Stimulated activated CD4-positive, alpha-beta T cell treated with anti-CD3 and anti-CD28 coated beads, Interleukin-4, amount 100 ng/mL, for 24 hours (primary cell): ENCODE results near the gene KLHL42.

ENCODE experiments used
- DNase-seq: peaks from one replicate; pipeline ENCODE4 v3.0.0-alpha.2; 2020

The KLHL42 gene

GRCh38 chr12:27781680-27782079 is 1.6 kb downstream of the KLHL42 start:
- DNase-seq = no peak

DNA sequence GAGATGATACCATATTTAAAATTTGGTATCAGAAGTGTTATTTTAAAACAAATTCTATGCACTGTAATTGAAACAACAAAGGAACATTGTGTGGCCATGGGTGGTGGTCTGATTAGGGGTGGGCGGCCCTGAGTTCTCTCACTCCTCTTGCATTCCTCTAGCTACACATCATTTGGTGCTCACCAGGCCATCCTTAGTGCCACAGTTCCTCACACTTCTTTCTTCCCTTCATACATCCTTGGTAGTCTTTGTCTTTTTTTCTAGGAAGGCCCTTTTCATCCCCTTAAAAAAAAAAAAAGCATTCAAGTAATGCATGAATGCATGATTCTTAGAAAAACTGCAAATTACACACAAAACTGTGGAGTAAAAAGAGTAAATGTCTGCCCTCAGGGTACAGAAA is 2.4 kb downstream of the KLHL42 start:
- no peak for DNase-seq

- DNase-seq = no peak
Measured at GRCh38 chr12:27785882-27786570, 6.0 kb downstream of the KLHL42 start.

DNA sequence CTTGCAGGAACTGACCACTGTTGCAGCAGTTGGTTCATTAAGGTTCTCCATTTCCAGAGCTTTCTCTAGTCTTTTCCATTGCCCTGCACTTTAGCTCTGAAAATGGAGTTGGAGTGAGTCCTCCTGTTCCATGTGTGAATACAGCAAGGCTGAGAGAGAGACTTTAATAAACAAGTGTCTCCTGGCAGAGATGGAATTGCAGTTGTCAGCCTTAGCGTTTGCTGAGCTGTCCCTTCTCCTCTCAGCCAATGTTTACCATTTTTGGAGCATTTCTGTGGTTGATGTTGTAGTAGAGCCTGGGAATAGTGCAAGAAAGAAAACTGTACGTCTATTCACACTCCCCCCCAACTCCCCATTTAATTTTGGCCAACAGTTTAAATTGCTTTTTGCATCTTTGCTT is 7.5 kb downstream of the KLHL42 start:
- DNase-seq = no peak

GRCh38 chr12:27790179-27790578 is 10.1 kb downstream of the KLHL42 start:
- DNase-seq = no peak

DNA sequence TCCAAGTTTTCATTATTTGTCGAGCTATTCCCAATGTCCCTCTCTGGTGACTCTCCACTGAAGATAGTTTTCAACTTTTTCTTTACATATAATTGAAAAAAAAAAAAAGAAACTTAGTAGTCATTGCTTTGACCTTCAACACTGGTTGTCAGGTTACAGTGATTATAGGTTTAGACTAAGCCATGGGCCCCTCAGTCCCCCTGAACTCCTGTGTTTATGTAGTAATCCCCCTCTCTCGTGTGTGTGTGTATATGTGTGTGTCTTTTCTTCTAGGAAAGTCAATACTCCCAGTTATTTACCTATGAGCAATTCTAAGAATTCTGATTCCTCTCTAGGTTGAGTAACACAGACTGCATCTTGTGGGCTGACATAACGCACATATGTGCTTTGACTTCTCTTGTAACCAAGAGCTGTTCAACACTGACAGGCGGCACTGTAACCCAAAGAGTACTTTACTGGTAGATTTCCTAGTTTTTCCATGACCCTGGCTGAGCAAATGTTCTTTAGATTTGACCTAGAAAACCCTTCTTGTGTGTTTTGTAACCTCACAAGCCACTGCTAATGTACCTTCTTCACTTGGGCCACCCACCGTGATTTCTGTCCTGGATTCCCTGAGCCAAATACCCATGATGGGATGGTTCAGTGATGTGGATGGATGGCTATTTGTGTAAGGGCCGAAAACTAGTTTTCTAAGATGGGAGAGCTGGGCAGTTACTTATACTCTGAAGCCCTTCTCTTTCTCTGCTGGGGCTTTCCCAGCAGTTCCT is 15.0 kb downstream of the KLHL42 start:
- DNase-seq = no peak

- no peak for DNase-seq
Measured at GRCh38 chr12:27796128-27796527, 16.1 kb downstream of the KLHL42 start.

DNA sequence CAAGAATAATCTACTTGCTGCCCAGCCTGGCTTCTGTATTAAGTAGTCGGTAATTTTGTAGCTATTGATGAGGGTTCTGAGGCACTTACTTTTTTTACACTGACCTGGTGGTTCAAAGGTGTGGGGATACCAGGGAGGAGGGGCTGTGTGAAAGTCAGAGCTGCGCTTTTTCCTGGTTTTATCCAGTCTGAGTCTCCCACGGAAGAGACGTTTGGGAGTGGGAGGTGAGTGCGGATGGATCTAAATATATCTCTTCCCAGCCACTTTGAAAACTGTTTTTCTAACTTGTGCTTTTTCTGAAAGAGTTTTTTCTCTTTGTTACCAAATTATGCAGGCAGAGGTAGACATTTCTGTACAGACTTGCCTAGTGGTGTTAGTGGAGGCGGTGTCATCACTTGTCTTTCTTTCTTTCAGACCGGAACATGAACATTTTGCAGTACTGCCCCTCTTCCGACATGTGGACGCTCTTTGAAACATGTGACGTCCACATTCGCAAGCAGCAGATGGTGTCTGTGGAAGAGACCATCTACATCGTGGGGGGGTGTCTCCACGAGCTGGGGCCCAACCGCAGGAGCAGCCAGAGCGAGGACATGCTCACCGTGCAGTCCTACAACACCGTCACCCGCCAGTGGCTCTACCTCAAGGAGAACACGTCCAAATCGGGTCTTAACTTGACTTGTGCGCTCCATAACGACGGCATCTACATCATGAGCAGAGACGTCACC is 17.4 kb downstream of the KLHL42 start:
- DNase-seq = no peak

DNA sequence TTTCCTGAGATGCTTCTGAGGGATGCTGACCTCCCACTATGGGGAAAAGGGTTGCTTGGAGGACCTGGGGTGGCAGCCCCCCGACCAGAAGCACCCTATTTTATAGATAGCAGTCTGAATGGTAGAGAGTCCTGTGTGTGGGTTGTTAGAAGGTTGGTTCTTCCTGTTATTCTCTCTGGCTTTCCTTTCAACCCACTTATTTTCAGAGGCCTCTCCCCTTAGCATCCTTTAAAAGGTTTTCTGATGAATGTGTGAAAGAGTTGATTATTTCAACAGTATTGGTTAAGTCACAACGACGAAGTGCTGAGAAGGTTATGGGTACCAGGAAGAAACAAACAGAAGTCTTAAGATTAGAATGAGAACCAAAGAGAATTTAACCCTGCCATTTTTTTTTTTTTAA is 20.8 kb downstream of the KLHL42 start:
- DNase-seq = no peak

- DNase-seq = no peak
Measured at GRCh38 chr12:27801630-27802029, 21.6 kb downstream of the KLHL42 start.

DNA sequence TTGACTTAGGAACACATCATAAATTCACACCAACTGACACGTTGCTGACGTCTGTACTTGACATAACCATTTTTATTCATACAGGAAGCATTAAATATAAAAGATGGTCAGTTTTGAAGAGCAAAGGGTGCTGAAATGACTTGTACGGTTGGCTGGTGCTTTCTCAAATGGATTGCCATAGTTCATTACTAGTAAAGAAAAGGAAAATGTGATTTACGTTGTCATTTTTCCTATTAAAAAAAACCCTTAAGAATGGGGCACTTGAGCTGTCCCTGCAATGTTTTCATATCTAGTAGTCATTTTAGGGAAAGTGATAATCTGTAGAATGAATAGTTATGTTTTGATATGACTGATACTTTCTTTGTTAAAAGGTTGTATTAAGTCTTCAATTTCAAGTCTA is 22.5 kb downstream of the KLHL42 start:
- no peak for DNase-seq

DNA sequence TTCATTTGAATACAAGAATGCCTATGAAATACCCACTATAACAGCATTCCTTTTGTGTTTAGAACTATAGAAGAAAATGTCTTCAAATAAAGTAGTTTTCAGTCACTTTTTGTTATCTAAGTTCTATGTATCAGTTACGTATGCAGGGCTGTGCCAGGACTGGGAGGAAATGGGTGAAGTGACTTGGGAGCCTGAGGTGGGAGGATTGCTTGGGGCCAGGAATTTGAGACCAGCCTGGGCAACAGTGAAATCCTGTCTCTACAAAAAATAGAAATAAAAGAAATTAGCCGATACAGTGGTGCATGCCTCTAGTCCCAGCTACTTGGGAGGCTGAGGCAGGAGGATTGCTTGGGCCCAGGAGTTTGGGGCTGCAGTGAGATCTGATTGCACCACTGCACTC is 22.9 kb downstream of the KLHL42 start:
- DNase-seq = no peak

- DNase-seq = no peak
Measured at GRCh38 chr12:27805238-27805637, 25.2 kb downstream of the KLHL42 start.

DNA sequence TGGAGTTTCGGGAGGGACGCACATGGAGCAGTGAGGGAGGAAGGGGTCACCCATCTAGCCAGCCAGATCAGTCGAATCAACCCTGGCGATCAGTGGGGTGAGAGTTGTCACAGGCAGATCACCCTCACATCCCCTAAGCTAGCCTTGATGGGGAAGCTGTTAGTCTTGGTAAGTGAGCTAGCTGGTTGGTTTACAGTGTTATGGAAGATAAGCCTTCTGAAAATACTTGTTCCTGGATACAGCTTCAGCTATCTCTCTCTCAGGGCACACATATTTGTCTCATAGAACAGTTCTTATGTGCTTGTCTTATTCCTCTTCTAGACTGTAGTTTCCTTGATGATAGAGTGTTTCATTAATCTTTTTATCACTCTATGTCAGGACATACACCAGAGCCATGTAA is 26.2 kb downstream of the KLHL42 start:
- DNase-seq = no peak

DNA sequence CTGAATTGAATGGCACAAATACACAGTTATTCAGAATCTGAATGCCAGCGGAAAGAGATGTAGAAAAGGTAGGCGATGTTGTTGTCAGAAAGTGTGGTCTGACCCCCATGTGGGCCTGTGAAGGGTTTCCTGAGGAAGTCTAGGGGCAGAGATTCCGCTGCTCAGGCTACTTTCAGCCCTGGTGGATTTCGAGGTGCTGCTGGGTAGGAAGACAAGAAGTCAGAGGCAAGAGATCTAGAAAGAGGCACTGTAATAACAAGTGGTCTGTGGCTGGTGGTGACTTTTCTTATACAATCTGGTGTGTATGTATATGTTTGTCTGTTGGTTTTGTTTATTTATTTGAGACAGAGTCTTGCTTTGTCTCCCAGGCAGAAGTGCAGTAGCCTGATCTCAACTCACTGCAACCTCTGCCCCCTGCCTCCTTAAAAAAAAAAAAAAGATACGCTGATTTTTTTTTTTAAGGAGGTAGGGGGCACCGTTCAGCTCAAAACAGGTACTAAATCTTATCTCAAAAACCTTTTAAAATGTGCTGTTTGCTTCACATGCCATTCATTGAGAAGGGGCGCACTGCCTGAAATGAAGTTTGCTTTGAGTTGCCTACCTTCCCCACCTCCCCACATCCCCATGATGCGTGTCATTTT is 27.1 kb downstream of the KLHL42 start:
- peak; percentile 40 for DNase-seq

GRCh38 chr12:27808841-27809240 is 28.8 kb downstream of the KLHL42 start:
- no peak for DNase-seq

- DNase-seq = no peak
Measured at GRCh38 chr12:27810756-27811155, 30.7 kb downstream of the KLHL42 start.

DNA sequence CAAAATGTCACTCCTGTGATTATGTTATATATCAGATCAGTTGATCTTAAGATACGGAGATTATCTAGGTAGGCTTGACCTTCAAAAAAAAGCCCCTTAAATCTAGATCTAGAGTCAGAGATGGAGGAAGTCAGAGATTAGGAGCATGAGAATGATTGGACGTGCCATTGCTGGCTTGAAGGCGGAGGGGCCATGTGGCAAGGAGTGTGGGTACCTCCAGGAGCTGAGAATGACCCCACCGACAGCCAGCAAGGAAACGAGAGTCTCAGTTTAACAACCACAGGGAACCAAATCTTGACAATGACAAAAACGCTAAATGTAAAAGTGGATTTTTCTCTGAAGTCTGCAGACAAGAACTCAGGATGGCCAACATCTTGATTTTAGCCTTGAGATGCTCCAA is 32.5 kb downstream of the KLHL42 start:
- DNase-seq = no peak

DNA sequence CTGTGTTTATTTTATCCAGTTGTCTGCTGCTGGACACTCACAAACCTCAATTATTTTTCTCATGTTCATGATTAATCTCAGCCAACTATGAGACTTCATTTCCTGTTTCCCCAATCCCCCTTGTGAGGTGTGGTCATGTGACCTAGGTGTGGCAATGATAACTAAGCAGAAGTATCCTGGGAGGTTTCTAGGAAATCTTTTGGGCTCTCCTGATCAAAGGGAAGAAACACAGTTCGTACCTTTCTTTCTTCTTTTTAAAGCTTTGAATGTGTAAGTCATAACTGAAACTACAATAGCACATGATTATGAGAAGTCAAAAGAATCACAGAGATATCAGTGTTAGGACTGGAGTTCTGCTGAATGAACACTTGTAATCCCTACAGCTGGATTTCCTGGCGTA is 34.4 kb downstream of the KLHL42 start:
- DNase-seq = no peak

GRCh38 chr12:27814851-27815591 is 35.0 kb downstream of the KLHL42 start:
- DNase-seq = no peak

GRCh38 chr12:27817766-27818165 is 37.7 kb downstream of the KLHL42 start:
- DNase-seq = no peak

DNA sequence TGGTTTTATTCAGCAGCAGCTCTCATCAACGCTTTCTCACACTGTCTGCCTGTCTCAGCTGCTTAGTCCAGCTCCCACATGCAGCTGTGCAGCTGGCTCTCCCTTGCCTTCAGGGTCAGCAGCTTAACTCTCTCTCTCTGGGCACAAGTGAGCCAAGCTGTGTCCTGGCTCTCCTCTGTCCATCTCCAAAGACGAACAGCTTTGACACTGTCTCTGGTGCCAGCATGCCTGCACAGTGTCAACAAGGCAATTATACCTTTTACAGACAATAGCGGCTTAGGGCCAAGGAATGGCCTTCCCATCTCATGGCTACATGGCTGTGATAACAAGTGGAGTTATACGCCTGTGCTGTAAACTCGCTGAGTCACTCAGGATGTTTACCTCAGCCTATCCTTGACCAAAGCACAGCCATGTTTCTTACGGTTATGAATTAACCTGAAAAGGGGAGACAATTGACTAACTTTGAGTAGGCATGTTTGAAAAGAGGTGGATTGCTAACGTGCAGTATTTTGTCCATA is 38.4 kb downstream of the KLHL42 start:
- DNase-seq = no peak

DNA sequence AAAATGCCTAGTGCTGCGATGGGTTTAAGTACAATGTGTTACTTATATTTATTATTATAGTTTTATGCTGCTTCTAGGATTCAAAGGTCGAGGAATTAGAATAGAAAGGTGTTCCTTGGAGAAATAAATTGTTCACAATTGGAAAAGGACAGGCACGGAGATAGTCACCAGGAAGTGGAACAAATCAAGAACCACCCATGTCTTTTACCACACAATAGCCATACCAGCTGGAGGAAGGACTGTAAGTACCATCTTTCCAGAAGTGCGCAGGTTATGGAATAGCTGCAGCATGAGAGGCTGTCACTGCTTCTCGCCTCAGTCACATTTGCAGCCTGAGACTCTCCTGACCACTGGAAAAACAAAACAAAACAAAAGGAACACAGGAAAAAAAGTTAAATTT is 40.5 kb downstream of the KLHL42 start:
- DNase-seq = no peak
